GM23248 (cell line): ENCODE data around the gene SLAMF7. TPM values are rescaled to one million over a fixed set of nuclear protein-coding genes. Genes with fewer than 3 reads are reported as not detected.

Experiments used
- DNase-seq: peaks from one replicate; pipeline ENCODE4 v3.0.0-alpha.2; 2015
- H2AFZ ChIP-seq: fragments of 200-600 bp; sonication (generic); 2 replicates; pipeline ENCODE4 v1.6.1; 2016; ENCODE audit warnings: antibody characterized with exemption
- H3F3A ChIP-seq: fragments of 200-600 bp; sonication (generic); 2 replicates; pipeline ENCODE4 v1.6.1; 2016; ENCODE audit warnings: mild to moderate bottlenecking, antibody characterized with exemption, mixed run types; ENCODE audit not compliant: insufficient read depth
- H3K27ac ChIP-seq: fragments of 200-600 bp; sonication (generic); 2 replicates; pipeline ENCODE4 v1.5.1; 2016; ENCODE audit warnings: mild to moderate bottlenecking
- H3K27me3 ChIP-seq: fragments of 200-600 bp; sonication (generic); replicated peaks from 2 replicates; pipeline ENCODE4 v1.6.1; 2016; ENCODE audit warnings: mild to moderate bottlenecking; ENCODE audit not compliant: insufficient read depth
- H3K36me3 ChIP-seq: fragments of 200-600 bp; sonication (generic); 2 replicates; pipeline ENCODE4 v1.6.1; 2016; ENCODE audit warnings: low read depth, mild to moderate bottlenecking
- H3K4me1 ChIP-seq: fragments of 200-600 bp; sonication (generic); 2 replicates; pipeline ENCODE4 v1.6.1; 2016; ENCODE audit warnings: mild to moderate bottlenecking; ENCODE audit not compliant: insufficient read depth
- H3K4me2 ChIP-seq: fragments of 200-600 bp; sonication (generic); one replicate; pipeline ENCODE4 v1.6.1; 2016; ENCODE audit warnings: mild to moderate bottlenecking; ENCODE audit not compliant: unreplicated experiment
- H3K4me3 ChIP-seq: fragments of 200-600 bp; sonication (generic); 2 replicates; pipeline ENCODE4 v1.5.1; 2016; ENCODE audit warnings: mild to moderate bottlenecking
- H3K79me2 ChIP-seq: fragments of 200-600 bp; sonication (generic); 2 replicates; pipeline ENCODE4 v1.6.1; 2016; ENCODE audit warnings: mild to moderate bottlenecking; ENCODE audit not compliant: insufficient read depth
- H3K9ac ChIP-seq: fragments of 200-600 bp; sonication (generic); 2 replicates; pipeline ENCODE4 v1.6.1; 2016; ENCODE audit warnings: mild to moderate bottlenecking
- H3K9me2 ChIP-seq: fragments of 200-600 bp; sonication (generic); 2 replicates; pipeline ENCODE4 v1.6.1; 2016; ENCODE audit warnings: mixed run types, mild to moderate bottlenecking, moderate library complexity; ENCODE audit not compliant: insufficient read depth
- H3K9me3 ChIP-seq: fragments of 200-600 bp; sonication (generic); one replicate; pipeline ENCODE4 v1.6.1; 2017; ENCODE audit warnings: low read depth
- H4K20me1 ChIP-seq: fragments of 200-600 bp; sonication (generic); 2 replicates; pipeline ENCODE4 v1.6.0; 2016; ENCODE audit not compliant: insufficient read depth
- EZH2 ChIP-seq: fragments of 200-600 bp; sonication (generic); IDR thresholded peaks from 2 replicates; pipeline ENCODE4 v1.6.1; 2018; ENCODE audit warnings: antibody characterized with exemption, mild to moderate bottlenecking; ENCODE audit not compliant: insufficient read depth, poor library complexity, severe bottlenecking
- EZH2phosphoT487 ChIP-seq: fragments of 200-600 bp; sonication (generic); IDR thresholded peaks from 2 replicates; pipeline ENCODE4 v1.6.1; 2018; ENCODE audit warnings: antibody characterized with exemption, moderate library complexity, mild to moderate bottlenecking, low read depth; ENCODE audit not compliant: insufficient read depth
- WGBS, 2 experiments: methylation state at CpG; one replicate each; pipeline ENCODE4 v1.1.6; 2015 to 2017; ENCODE audit warnings: low lambda C conversion rate in 2 of 2, low coverage in 1 of 2; ENCODE audit errors: missing lambda C conversion rate in 2 of 2; 5-methylcytosine and 5-hydroxymethylcytosine counted together
- in situ Hi-C: fragments of 300-500 bp; cut with MboI; formaldehyde crosslinking; loops from 2 replicates; pipeline ENCODE4 v1.15.0; 2020
- polyA plus RNA-seq: library from polyadenylated mRNA; unstranded; fragments of >200 nt; fragmentation: Nextera tagmentation; extraction: Ambion mirVana; gene quantifications from 2 replicates; pipeline ENCODE4 v1.2.1, GENCODE V29; 2016
- total RNA-seq: library from RNA; depleted of rRNA; stranded (reverse); fragments of >200 nt; shearing (Covaris generic); gene quantifications from 2 replicates; pipeline ENCODE4 v1.2.3, GENCODE V29; 2014

SLAMF7 gene
- total and polyA plus RNA-seq, 2 experiments from 2014 or later, result not detected

DNA sequence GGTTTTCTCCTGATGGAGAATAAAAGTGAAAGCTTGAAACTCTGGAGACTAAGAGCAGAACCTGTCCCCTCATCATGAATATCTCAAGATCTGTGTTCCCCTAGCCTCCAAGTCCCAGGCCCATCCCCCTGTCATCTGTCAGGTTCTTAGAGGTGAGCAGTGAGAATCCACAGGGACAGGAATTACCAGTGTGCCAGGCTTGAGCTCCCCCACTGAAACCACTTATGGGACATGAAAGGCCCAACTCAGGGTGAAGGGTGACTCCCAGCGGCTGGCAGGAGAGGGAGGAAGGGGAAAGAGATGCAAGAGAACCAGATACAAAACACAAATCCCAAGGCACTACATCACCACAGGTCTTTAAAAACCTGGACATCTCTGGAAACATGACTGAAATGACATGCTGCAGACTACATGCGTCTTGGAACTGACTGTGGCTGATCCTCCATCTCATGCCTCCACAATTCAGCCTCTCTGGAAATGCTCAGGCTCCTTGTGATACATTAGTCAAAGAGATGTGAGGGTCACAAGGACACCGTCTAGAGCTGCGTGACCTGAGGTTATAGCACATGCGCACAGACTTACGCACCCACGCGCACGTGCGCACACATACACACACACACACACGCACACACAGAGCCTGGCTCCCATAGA, 50.1 kb downstream of the SLAMF7 start:
- Histone ChIP-seq H3K9me2 (no peaks in the 10 kb centered on the region), H4K20me1 (no peaks in the 10 kb centered on the region), H3K4me2 (no peak overlapping the region), H3K4me1 (no peaks in the 10 kb centered on the region), H3F3A (no peaks in the 10 kb centered on the region), H3K27me3 (no peaks in the 10 kb centered on the region), H3K4me3 (no peak overlapping the region), H2AFZ (no peak overlapping the region), H3K79me2 (no peaks in the 10 kb centered on the region), H3K9ac (no peak overlapping the region), H3K27ac (no peak overlapping the region), H3K36me3 (no peaks in the 10 kb centered on the region), H3K9me3 (no peaks in the 10 kb centered on the region)
- TF ChIP-seq EZH2phosphoT487 (no peak), EZH2 (no peak)
- DNase-seq, result no peak
- 69 to 72% methylated on average over 11 of the region's 11 CpGs for WGBS, 2 experiments
- in situ Hi-C loops, result no loop called here

GRCh38 chr1:160789702-160790611, 50.9 kb downstream of the SLAMF7 start:
- in situ Hi-C loops, result no loop called here
- no peaks in the 10 kb centered on the region for H3K27me3 ChIP-seq
- DNase-seq, result no peak
- H3F3A ChIP-seq, result no peaks in the 10 kb centered on the region
- no peak overlapping the region for H3K4me3 ChIP-seq
- no peaks in the 10 kb centered on the region for H3K4me1 ChIP-seq
- no peak overlapping the region for H3K9ac ChIP-seq
- no peak overlapping the region for H2AFZ ChIP-seq
- H3K4me2 ChIP-seq, result no peak overlapping the region
- no peaks in the 10 kb centered on the region for H3K79me2 ChIP-seq
- no peaks in the 10 kb centered on the region for H3K9me2 ChIP-seq
- no peak for TF ChIP-seq EZH2
- TF ChIP-seq EZH2phosphoT487, result no peak
- H3K36me3 ChIP-seq, result no peaks in the 10 kb centered on the region
- H3K9me3 ChIP-seq, result no peaks in the 10 kb centered on the region
- no peak overlapping the region for H3K27ac ChIP-seq
- H4K20me1 ChIP-seq, result no peaks in the 10 kb centered on the region
- 47 to 48% methylated on average over 13 of the region's 13 CpGs for WGBS, 2 experiments

- no peak overlapping the region for H3K4me3 ChIP-seq
- H2AFZ ChIP-seq, result no peak overlapping the region
- no peaks in the 10 kb centered on the region for H3K9me3 ChIP-seq
- H3K36me3 ChIP-seq, result no peaks in the 10 kb centered on the region
- H3K27me3 ChIP-seq, result no peaks in the 10 kb centered on the region
- no peaks in the 10 kb centered on the region for H3K79me2 ChIP-seq
- in situ Hi-C loops, result no loop called here
- no peak overlapping the region for H3K9ac ChIP-seq
- no peaks in the 10 kb centered on the region for H3K9me2 ChIP-seq
- no peak overlapping the region for H3K4me2 ChIP-seq
- 1 to 2% methylated on average over 3 of the region's 3 CpGs for WGBS, 2 experiments
- H3F3A ChIP-seq, result no peaks in the 10 kb centered on the region
- H3K4me1 ChIP-seq, result no peaks in the 10 kb centered on the region
- H4K20me1 ChIP-seq, result no peaks in the 10 kb centered on the region
- H3K27ac ChIP-seq, result no peak overlapping the region
- no peak for DNase-seq
- TF ChIP-seq EZH2phosphoT487, result no peak
- no peak for TF ChIP-seq EZH2
These were observed 55.3 kb downstream of the SLAMF7 start for GRCh38 chr1:160794376-160794775.

- in situ Hi-C loops, result no loop called here
- 40 to 52% methylated on average over 4 of the region's 4 CpGs for WGBS, 2 experiments
- Histone ChIP-seq H3K4me1 (no peaks in the 10 kb centered on the region), H3K9ac (no peak within 1 kb of the TSS), H3K9me2 (no peaks in the 10 kb centered on the region), H4K20me1 (no peaks in the 10 kb centered on the region), H3K9me3 (no peaks in the 10 kb centered on the region), H3K27me3 (no peaks in the 10 kb centered on the region), H3K36me3 (no peaks in the 10 kb centered on the region), H3K4me3 (no peak within 1 kb of the TSS), H3K79me2 (no peaks in the 10 kb centered on the region), H3K4me2 (no peak within 1 kb of the TSS), H3F3A (no peaks in the 10 kb centered on the region), H3K27ac (no peak within 1 kb of the TSS), H2AFZ (no peak within 1 kb of the TSS)
- peak; percentile 4 for DNase-seq
- no peak for TF ChIP-seq EZH2
- TF ChIP-seq EZH2phosphoT487, result no peak
These were observed 56.9 kb downstream of the SLAMF7 start, which contains the start of gene LY9 for GRCh38 chr1:160795951-160796383. TSS of gene LY9 (plus strand) at chr1:160796174. CDS start at chr1:160796188, 14 bp downstream.
